Ecto neural progenitor cell (in vitro differentiated cells): ENCODE results near the gene MAPKAPK5.
"Not testable (repeated sequence)": the region's sequence is repeated elsewhere in the genome, so short reads cannot be mapped to it uniquely, and the experiment has no call there.

Experiments used
- DNase-seq: peaks from one replicate; pipeline ENCODE4 v3.0.0-alpha.2; 2018; ENCODE audit warnings: low spot score

Gene MAPKAPK5

DNA sequence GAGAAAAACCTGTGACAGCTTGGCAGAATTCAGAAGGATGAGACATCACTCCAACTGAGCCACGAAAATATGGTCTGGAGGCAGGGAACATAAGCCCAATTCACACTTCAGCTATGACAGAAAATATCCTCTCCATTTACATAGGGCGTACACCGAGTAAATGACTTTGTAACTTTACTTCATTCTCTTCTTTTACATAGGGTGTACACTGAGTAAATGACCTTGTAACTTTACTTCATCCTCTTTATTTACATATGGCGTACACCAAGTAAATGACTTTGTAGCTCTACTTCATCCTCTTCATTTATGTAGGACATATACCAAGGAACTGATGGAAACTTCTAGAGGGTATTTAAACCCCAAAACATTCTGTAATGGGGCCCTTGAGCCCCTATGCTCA lies 14.1 kb upstream of the MAPKAPK5 start:
- DNase-seq, result no peak

DNA sequence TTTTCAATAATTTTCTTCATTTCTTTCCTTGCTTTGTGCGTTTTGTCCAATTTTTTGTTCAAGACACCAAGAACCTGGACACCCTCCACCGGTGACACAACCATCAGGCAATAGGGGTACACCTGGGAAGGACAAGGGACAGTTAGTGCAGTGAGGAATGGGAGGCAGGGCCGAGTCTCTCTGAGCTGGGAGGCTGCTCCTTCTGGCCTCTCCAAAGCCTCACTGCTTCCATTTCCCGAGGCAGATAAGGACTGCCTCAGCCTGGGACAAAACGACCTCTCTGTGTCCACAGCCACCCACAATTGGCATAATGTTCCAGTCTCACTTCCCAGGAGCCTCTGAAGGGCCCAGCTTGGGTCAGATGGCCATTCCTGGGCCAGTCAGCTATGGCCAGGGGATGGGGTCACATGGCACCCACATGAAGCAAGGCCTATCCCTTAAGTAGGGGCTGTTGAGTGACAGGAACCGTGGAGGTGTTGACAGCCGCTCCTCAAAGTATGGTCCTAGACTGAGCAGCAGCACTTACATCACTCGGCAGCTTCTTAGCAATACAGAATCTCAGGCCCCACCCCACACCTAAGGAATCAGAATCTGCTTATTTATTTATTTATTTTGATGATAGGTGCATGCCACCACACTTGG lies 13.6 kb upstream of the MAPKAPK5 start:
- DNase-seq, result no peak

DNA sequence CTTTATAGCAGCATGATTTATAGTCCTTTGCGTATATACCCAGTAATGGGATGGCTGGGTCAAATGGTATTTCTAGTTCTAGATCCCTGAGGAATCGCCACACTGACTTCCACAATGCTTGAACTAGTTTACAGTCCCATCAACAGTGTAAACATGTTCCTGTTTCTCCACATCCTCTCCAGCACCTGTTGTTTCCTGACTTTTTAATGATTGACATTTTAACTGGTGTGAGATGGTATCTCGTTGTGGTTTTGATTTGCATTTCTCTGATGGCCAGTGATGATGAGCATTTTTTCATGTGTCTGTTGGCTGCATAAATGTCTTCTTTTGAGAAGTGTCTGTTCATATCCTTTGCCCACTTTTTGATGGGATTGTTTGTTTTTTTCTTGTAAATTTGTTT lies 12.4 kb upstream of the MAPKAPK5 start:
- DNase-seq, result not testable (repeated sequence)

DNA sequence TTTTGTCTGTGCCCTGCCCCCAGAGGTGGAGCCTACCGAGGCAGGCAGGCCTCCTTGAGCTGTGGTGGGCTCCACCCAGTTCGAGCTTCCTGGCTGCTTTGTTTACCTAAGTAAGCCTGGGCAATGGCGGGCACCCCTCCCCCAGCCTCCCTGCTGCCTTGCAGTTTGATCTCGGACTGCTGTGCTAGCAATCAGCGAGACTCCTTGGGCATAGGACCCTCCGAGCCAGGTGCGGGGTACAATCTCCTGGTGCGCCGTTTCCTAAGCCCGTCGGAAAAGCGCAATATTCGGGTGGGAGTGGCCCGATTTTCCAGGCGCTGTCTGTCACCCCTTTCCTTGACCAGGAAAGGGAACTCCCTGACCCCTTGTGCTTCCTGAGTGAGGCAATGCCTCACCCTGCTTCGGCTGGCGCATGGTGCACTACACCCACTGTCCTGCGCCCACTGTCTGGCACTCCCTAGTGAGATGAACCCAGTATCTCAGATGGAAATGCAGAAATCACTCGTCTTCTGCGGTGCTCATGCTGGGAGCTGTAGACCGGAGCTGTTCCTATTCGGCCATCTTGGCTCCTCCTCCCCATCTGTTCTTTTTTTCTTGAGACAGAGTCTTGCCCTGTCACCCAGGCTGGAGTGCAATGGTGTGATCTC lies 7.2 kb upstream of the MAPKAPK5 start:
- not testable (repeated sequence) for DNase-seq

DNA sequence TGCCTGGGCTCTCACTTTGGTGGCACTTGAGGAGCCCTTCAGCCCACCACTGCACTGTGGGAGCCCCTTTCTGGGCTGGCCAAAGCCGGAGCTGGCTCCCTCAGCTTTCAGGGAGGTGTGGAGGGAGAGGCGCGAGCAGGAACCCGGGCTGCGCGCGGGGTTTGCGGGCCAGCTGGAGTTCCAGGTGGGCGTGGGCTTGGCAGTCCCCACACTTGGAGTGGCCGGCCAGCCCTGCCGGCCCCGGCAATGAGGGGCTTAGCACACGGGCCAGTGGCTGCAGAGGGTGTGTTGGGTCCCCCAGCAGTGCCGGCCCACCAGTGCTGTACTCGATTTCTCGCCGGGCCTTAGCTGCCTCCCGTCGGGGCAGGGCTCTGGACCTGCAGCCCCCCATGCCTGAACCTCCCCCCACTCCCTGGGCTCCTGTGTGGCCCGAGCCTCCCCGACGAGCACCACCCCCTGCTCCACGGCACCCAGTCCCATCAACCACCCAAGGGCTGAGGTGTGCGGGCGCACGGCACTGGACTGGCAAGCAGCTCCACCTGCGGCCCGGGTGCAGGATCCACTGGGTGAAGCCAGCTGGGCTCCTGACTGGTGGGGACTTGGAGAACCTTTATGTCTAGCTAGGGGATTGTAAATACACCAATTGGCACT lies 6.4 kb upstream of the MAPKAPK5 start:
- DNase-seq, result not testable (repeated sequence)

DNA sequence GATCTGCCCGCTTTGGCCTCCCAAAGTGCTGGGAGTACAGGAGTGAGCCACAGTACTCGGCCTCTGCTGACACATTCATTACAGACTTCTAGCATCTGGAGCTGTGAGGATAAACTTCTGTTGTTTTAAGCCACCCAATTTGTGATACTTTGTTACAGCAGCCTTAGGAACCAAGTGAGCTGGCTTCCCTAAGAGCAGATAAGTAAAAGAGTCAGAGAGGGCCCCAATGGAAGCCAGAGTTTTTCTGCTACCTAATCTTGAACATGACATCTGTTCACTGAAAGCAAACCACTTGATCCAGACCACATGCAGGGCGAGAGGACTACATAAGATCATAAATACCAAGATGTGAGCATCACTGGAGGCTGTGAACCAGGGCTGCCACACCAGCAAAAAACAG lies 3.7 kb upstream of the MAPKAPK5 start:
- DNase-seq, result no peak

DNA sequence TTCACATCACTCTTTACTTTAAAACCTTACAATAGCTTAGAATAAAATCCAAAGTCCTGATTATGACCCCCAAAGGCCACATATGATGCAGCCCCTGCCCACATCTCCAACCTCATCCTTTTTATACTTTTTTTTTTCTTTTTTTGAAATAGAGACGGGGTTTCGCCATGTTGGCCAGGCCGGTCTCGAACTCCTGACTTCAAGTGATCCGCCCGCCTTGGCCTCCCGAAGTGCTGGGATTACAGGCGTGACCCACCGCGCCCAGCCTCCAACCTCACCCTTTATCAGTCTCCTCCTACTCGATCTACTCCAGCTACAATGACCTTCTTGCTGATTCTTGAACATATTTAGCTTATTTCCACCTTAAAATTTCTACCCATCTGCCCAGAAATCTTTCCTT lies 1.2 kb upstream of the MAPKAPK5 start:
- no peak for DNase-seq

DNA sequence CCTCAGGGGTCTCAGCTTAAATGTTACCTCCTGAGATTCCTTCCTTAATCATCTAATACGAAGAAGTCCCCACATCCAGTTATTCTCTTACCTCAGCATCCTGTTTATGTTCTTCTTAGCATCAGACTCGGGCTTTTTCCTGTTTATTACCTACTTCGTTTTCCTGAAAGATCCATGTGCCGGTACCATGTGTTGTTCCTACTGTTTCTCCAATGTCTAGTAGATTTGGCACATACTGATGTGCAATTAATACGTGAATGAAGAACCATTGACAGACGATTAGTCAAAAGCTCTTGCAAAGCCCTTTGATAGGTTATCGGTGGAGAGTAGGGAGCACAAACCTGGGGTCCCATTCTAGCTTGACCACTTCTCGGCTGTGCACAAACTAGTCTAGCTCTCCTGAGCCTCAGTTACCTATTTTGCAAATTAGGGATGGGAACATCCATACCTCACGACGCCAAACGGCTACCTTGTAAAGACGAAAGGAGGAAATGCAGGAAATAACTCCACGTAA lies 735 bp upstream of the MAPKAPK5 start:
- DNase-seq, result no peak

DNA sequence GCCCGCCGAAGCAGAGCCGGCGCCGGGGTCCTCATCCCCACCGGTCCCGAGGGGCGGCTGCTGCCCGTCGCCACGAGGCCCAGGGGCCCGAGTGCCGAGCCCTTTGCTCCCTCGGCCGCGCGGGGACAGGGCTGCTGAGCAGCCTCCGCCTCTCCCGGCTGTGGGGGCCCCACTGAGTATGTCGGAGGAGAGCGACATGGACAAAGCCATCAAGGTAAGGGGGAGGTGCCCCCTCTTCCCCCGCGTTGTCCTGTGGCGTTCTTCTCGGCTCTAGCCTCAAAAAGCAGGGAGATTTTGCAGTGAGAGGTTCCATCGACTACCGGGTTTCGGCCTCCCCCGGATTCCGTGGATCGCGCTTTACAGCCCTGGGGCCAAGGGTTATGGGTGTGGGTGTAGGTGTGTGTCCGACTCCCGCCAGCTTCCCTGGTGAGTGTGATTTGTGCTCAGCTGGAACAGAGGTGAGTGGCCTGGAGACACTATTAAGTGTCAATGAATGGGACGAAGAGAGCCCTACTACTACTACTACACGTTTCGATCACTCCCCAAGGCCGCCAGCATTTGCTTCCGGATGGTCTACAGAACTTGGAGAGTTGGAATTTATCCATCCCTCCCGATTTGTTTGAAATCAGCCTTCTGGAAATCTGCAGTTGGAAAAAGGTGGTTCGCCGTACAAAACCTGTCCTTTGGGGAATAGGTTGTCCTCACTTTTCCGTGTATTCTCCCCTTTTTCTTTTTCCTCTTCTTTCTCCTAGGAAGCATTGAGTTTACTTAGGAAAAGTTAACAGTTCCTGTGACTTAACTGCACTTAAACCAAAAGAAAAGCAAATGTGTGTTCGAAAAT lies 748 bp downstream of the MAPKAPK5 start:
- DNase-seq, result no peak

DNA sequence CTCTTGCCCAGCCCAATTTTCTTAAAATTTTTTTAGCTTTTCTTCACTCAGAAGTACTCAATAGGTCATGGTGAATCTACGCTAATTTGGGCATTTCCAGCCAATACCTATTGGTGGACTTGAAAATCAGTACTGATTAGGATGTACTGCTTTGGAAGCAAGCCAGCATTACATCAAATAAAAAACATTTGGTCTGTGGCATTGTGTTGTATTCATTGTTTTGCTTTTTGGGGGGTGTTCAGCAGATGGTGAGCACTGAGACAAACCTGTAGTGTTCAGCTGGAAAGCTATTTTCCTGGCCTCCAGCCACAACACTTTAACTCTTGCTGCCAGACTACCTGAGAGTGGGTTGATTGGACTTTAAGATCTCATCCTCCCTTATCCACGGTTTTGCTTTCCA lies 4.0 kb downstream of the MAPKAPK5 start:
- DNase-seq, result no peak

DNA sequence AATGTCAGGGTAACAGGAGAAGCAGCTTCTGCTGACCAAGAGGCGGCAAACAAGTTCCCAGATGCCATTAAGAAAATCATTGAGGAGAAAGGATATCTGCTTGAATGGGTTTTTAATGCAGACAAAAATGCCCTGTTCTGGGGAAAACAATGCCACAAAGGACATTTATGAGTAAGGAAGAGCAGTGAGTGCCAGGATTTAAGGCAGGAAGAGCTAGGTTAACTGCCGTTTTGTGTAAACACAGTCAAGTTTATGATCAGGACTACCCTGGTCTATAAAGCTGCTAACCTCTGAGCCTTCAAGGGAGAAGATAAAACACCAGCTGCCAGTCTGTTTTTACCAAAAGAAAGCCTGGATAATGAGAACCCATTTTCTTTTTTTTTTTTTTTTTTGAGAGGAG lies 8.5 kb downstream of the MAPKAPK5 start:
- no peak for DNase-seq

DNA sequence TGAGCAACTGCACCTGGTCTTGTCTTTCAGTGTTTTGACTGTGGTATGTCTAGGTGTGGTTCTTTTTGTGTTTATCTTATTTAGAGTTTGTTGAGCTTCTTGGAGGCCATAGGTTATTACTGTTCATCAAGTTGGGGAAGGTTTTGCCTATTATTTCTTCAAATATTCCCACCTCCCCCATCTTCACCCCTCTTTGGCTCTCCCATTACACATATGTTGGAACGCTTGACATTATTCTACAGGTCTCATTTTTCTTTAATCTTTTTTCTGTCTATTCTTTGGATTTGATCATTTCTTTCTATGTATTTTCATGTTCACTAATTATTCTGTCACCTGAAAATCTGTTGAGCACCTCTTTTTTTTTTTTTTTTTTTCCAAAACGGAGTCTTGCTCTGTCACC lies 16.2 kb downstream of the MAPKAPK5 start:
- no peak for DNase-seq

DNA sequence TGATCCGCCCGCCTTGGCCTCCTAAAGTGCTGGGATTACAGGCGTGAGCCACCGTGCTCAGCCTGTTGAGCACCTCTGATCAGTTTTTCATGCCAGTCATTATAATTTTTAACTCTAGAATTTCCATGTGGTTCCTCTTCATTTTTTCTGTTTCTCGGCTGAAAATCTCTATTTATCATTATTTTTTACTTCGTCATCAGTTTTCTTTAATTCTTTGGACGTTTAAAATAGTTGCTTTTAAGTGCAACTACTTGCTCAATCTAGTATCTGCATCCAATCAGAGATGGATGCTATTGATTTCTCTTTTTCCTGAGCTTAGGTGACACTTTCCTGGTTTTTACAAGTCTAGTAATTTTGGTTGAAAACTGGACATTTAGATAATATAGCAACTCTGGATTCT lies 16.8 kb downstream of the MAPKAPK5 start:
- no peak for DNase-seq

DNA sequence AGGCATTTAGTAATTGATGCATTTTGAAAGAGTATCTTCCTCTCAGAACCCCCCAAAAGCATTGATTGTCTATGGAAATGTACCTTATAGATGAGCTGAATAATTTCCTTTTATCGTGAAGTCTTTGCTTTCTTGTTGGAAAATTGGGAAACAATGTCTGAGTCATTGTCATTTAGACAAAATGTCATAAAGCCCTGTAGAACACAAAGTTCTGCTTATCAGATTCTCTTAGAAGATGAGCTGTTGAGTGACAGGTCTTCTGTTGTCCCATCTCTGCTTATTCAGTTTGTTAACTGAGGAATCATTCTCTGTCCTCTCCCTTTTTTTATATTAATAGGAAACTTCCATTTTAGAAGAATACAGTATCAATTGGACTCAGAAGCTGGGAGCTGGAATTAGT lies 22.9 kb downstream of the MAPKAPK5 start:
- DNase-seq, result no peak

DNA sequence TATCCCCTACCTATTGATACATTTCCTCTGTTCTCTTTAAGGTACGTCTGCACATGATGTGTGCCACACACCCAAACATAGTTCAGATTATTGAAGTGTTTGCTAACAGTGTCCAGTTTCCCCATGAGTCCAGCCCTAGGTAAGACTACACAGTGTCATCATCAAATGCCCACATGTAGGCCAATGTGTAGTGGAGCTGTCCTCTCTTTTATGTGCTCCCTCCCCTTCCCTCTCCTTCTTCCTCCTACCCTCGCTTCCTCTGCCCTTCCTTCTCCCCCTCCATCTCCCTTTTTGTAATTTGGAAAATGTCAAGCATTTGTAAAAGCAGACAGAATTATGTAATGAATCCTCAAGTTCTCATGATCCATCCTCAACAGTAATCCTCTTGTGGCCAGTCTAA lies 25.5 kb downstream of the MAPKAPK5 start:
- DNase-seq, result no peak

DNA sequence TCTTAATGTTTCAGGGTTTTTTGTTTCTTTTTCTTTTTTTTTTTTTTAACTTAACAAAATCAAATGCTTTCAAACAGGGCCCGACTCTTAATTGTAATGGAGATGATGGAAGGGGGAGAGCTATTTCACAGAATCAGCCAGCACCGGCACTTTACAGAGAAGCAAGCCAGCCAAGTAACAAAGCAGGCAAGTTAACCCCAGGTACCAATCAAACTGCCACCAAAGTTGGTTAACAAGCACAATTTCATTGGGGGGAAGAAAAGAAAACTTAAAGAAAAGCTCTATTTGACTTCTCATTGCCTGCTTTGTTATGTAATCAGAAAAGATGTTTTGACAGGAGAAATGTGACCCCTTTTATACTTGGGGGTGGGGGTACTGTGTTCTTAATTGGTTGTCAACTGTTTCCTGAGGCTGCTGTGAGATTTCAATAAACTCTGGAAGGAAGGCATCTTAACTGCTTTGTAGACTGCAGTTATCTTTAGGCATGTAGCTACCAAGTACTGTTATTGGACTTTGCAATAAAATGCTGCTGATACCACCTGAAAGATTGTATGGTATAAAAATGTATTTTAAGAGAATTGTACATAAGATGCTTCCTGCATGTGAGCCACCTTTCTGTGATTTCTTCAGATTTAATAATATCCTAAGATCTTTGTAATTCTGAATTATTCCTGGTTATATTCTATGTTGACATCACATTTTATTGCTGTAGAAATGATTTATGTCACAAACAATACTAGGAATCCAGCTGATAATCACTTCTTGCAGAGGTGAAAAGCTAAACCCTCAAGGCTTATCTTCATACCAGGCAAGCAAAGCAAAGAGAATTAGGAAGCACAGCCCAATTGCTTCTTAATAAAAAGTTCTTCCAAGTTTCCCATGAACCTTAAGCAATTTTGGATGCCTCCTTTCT lies 26.9 kb downstream of the MAPKAPK5 start:
- no peak for DNase-seq

DNA sequence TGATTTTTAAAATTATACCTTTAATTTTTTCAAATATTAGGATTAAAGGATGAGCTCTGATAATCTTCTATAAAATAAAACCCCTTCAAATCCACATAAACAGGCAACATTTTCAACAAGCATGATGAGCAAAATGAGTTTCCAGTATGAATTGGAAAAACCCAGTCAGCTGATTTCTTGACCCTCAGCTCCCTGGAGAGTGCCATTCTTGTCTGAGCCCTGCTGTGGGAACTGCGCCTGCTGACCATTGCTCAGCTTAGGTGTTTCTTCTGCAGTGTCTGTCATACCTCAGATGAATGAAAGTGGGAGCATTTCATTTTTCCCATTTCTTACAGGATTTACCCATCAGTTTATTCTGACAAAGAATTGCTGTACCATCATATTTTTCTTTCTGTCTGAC lies 27.6 kb downstream of the MAPKAPK5 start:
- no peak for DNase-seq

DNA sequence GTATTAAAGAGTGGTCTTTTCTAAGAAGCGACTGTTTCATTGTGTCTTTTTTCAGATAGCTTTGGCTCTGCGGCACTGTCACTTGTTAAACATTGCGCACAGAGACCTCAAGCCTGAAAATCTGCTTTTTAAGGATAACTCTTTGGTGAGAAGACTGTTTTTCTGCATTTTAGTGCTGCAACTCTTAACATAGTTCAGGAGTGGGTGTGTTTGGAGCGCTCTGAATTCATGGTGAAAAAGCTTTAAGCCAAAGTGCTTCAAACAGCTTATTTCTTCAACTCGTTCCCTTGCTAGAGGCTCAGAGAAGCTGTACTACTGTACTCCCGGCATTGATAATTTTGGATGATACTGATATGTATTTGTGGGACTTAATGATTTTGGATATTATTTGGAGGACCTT lies 28.2 kb downstream of the MAPKAPK5 start:
- no peak for DNase-seq

DNA sequence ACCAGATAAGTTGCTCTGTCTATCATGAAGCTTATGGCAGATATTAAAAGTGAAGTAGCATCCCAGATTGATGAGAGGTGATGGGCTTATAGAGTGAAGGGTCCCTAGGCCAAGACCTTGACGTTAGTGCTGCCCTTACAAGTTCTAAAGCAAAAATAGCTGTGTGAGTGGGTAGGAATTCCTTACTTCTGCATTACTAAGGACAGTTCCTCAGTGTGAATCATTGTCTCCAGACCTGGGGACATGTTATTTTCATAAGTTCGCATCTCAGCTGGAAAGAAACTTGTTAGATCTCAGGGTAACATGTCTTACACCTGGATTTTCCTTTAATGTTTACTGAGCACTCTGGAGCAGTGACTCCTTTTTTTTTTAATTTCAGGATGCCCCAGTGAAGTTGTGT lies 28.7 kb downstream of the MAPKAPK5 start:
- no peak for DNase-seq

DNA sequence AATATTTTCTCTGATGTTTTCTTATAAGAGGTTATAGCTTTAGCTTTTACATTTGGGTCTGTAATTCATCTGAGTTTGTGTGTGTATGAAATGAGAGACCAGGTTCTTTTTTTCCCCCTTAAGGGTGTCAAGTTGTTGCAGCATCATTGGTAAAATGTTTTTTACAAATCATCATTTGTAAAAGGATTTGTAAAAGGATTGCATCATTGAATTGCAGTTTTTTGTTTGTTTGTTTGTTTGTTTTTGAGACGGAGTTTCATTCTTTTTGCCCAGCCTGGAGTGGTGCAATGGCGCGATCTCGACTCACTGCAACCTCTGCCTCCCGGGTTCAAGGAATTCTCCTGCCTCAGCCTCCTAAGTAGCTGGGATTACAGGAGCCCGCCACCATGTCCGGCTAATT lies 31.1 kb downstream of the MAPKAPK5 start:
- DNase-seq, result no peak

DNA sequence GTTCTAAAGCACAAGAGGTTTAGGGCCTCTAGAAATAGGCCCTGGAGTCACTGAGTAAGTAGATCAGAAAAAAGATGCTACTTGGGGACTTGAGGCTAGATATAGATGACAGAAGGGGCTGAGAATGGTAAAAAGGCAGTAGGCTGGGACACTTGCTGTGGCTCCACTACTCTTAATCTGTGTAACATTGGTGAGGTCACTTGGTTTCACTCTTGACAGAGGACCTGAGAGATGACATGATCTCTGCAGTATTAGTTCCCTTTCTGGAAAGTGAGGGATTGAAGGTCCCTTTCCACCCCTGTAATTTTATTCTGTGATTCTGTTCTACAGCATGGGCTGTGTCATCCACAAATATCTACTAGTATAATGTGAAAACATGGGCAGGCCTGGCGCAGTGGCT lies 39.7 kb downstream of the MAPKAPK5 start:
- DNase-seq, result no peak
